GM18861 (cell line): ENCODE measurements around the gene STRADA.
A peak's percentile ranks its signal among the peaks of the same experiment; 100 is the strongest.

Source experiments
- ATAC-seq: cut with Tn5 transposase; IDR thresholded peaks from one replicate; pipeline ENCODE4 v1.9.1; 2021; ENCODE audit not compliant: unreplicated experiment

STRADA gene, protein sequence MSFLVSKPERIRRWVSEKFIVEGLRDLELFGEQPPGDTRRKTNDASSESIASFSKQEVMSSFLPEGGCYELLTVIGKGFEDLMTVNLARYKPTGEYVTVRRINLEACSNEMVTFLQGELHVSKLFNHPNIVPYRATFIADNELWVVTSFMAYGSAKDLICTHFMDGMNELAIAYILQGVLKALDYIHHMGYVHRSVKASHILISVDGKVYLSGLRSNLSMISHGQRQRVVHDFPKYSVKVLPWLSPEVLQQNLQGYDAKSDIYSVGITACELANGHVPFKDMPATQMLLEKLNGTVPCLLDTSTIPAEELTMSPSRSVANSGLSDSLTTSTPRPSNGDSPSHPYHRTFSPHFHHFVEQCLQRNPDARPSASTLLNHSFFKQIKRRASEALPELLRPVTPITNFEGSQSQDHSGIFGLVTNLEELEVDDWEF

DNA sequence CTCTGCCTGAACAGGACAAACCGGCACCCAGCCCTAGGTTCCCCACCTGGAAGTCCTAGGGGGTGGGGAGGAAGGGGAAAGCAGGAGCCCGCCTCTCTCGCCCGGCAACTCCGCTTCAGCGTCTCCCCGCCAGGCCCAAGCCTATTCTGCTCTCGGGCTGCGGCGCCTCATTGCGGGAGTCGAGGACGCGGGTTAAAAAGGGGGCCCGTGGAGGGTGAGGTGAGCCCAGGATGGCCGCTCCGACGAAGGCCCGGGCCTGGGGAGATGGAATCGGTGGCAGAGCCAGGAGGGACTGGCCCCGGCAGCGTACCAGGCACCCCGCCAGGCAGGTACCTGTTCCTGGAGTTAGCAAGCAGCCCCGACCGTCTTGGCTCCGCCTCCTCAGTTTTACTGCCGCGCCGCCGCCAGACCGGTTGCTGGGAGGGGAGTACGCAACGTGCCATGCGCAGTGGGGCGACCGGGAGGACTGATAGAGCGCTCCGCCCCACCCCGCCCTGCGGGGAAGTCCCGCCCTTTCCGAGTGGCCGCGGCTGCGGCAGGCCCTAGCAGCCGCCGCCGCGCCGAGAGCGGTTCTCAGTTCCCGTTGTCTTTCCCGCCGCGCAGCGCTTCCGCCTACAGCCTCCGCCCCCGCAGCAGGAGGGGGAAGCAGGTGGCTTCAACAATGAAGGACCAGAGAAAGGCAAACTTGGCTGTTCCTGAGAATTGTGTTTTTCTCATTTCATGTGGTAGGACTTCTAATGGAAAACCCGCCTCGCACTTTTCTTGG lies at the start of gene STRADA:
Gene STRADA (minus strand): TSS at position 392 of the 766 bp plus-strand sequence. CDS start 13,430 bp downstream, outside the sequence.
- peak; percentile 86 for ATAC-seq

- no peak for ATAC-seq
Measured at GRCh38 chr17:63790057-63790456, 48.5 kb upstream of the STRADA start.

DNA sequence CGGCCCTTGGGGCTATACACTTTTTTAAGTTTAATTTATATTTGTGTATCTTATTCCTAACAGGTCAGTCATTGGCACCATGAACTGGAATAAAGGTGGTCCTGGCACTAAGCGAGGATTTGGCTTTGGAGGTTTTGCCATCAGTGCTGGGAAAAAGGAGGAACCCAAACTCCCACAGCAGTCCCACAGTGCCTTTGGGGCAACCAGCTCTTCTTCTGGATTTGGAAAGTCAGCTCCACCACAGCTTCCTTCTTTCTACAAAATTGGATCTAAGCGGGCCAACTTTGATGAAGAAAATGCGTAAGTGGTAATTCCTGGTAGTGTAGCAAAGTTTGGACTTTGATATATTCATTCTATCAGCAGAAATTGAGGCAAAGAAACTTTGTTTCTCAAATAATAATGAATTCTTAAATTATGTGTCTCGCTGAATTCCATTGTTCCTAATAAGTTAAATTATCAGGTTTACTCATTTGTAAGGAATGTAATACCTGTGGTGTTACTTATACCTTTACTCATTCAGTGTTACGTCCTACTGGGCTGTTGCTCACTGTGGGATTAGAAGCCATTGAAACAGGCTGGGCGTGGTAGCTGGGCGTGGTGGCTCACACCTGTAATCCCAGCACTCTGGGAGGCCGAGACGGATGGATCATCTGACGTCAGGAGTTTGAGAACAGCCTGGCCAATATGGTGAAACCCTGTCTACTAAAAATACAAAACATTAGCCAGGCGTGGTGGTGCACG lies 45.5 kb upstream of the STRADA start:
- no peak for ATAC-seq

GRCh38 chr17:63786117-63786516 lies 44.5 kb upstream of the STRADA start:
- ATAC-seq: no peak

- no peak for ATAC-seq
Measured at GRCh38 chr17:63785556-63785955, 44.0 kb upstream of the STRADA start.

GRCh38 chr17:63783522-63783921 lies 41.9 kb upstream of the STRADA start:
- ATAC-seq: no peak

DNA sequence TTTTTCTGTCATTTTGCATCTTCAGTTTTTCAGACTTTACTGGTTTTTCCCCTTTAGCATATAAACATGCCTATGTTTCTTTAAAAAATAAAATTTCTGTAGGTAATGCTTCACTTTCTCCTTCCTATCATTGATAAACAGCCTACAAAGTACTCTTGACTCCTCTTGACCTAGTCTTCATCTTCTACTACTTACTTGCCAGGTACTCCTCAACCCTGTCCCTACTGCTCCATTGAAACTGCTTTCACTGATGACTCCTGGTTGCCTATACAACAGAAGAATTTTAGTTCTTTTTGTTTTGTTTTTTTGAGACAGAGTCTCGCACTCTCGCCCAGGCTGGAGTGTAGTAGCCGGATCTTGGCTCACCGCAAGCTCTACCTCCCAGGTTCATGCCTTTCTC lies 39.3 kb upstream of the STRADA start:
- ATAC-seq: no peak

GRCh38 chr17:63780507-63780906 lies 38.9 kb upstream of the STRADA start:
- ATAC-seq: no peak

DNA sequence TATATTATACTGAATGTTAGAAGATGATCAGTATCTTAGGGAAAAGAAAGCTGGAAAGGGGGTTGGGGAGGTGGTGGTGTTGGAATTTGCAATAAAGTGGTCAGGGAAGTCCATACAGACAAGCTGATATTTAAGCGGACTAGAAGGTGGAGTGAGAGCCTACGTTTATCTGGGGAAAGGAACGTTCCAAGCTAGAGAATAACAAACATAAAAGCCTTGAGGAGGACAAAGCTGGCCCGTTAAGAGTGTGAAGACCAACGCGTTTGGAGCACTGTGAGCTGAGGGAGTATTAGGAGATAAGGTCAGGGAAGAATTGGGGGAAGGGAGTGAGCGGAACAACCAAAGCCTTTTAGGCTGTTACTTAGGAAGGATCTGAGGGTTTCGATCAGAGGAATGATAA lies 33.8 kb upstream of the STRADA start:
- ATAC-seq: no peak

DNA sequence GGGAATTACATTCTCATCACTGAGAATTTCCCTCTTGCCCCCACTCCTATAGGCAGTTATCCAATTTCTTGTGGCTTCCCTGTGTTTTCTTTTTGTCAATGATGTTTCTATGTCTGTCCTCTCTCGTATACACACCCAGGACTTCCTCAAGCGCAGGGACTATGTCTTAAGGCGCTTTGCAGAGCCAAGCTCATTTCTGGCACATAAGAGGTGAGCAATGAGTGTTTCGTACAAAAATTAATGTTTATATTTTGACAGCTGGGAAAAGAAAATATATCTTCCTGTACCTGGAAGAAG lies 33.3 kb upstream of the STRADA start:
- ATAC-seq: no peak

- ATAC-seq: peak; percentile 1
Measured at GRCh38 chr17:63774141-63774968, 32.8 kb upstream of the STRADA start, which contains the start of gene DDX42. Gene DDX42 (plus strand): TSS chr17:63774170. CDS start chr17:63787050, 12,880 bp downstream.

DNA sequence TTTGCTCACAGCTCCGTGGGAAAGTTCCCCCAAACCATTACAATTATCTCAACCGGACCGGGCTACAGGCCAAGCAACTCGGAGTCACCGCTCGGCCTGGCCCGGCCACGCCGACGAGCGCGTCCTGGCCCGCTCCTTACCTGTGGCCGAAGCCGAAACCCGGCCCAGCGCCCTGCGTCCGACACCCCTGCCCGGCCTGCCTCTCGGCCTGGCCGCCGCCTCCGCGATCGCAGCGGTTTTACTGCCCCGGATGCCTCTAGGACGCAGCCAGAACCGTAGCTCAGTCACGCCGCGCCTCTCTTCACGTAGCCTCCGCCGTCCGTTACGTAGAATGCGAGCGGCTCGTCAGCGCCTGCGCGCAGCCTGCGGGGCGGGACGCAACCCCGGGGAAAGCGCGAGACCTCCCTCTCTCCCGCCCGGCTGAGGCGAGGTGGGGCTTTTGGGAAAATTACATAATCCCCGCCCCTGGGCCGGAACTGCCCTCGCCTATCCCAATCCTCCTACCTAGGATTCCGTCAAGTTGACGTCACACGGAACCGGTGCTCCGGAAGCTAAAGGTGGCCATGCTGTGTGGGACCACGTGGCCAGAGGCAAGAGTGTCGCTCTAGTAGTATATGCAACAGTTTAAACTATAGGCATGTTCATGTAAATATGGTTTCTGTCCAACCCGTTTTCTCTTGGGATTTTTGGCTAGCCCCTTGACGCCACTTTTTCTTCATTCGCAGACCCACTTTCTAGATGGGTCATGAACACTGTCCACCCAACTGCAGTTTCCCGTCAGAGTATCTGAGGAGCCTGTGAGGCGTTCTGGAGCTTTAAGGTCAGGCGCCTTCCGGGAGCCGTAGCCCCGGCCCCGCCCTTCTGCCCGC lies 31.9 kb upstream of the STRADA start, which contains the start of gene CCDC47:
Gene CCDC47 (minus strand): TSS at position 326 of the 869 bp plus-strand sequence. CDS start 7,422 bp downstream, outside the sequence.
- ATAC-seq: peak; percentile 72

GRCh38 chr17:63772801-63773271 lies 31.2 kb upstream of the STRADA start:
- no peak for ATAC-seq

GRCh38 chr17:63768433-63768832 lies 26.8 kb upstream of the STRADA start:
- ATAC-seq: no peak

DNA sequence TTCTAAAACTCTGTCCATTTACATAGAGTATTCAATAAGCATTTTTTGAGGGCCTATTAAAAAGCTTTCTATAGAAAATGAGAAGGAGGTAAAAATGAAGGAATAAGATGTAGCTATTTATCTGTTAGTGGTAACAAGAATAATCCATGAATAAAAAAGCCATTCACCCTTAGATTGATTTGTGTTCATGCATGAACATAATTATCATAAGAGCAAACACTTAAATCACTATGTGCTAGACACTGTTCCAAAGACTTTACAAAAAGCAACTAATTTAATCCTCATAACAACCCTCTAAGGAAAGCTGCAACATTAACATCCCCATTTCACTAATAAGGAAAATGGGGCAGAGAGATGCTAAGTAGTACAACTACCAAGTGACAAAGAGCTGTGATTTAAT lies 25.2 kb upstream of the STRADA start:
- ATAC-seq: no peak

DNA sequence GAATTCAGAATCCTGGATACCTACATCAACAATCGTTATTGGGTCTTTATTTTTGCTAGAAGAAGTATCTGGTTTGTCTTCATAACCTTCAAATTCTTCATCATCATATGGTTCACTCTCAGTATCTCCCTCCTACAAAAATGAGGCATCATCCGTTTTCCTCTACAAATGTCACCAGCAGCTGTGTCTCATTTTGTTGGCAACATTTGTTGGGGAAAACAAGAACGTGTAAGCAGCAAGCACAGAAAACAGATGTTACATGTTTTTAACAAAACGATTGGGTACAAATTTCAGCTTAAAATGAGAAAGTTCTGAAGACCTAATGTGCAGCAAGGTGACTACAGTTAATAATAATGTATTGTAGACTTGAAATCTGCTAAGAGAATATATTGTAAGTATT lies 23.1 kb upstream of the STRADA start:
- no peak for ATAC-seq

DNA sequence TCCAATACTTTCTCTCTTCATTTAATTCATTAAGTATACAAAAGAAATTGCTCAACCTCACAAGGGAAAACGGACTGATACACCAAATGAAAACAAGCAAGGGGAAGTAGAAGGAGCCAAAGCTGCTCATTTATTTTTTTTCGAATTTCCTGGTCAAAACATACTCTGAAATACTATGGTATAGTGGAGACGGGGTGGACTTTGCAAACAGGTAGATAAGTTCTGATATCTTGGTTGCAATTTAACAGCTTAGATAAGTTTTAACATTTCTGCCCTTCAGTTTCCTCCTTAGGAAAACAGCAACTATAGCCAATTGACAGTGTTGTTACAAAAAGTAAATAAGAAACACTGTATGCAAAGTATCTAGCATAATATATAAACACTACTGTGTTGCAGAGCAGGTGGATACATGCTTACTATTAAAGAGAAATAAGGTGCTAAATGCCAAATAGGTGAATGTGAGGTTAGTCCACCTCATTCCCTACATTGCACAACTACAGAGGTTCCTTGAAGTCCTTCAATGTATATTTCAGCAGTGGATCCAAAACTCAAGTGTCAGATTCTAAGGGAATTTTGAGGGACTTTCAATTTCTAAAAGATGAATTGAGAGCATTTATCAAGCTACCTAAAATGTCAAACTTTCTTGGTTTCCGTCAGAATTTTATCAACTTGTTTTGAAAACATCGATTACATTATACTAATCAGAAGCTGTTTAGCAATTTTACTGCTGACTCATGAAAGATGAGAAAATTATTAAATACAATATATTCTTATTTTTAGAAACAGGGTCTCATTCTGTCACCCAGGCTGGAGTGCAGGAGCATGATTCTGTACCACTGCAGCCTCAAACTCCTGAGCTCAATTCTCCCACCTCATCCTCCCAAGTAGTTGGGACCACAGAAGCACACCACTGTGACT lies 20.8 kb upstream of the STRADA start:
- ATAC-seq: no peak

DNA sequence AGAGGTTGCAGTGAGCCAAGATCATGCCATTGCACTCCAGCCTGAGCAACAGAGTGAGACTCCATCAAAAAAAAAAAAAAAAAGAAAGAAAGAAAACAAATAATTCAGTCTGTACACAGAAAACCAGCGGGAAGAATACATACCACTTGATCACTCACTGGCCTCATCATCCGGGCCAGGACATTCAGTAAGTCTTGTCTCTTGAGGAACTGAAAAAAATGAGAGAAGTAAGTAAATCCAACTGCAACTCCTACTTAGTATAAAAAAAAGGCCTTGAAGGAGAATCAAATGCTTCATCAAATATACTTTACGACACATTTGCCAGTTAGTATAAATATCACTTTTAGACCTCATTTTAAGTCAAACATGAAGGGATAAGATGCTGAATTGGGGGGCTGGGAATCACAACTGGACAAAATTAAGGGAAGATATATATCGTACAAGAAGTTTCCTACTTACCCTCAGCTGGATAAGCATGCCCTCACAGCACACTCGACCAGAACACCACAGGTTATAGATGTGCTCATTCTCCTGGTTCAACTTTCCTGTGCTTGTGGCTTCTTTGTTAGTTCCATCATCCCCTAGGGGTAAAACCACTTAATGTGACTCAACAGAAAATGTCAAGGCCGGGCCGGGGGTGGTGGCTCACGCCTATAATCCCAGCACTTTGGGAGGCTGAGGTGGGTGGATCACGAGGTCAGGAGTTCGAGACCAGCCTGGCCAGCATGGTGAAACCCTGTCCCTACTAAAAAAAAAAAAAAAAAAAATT lies 19.4 kb upstream of the STRADA start:
- ATAC-seq: no peak
